ENCODE measurements around the gene TRMU. TPM values are rescaled to one million over a fixed set of nuclear protein-coding genes. Genes with fewer than 3 reads are reported as not detected.

Gene TRMU
- total RNA-seq, 1 donor from 2014 or later, result 70.6 TPM

DNA sequence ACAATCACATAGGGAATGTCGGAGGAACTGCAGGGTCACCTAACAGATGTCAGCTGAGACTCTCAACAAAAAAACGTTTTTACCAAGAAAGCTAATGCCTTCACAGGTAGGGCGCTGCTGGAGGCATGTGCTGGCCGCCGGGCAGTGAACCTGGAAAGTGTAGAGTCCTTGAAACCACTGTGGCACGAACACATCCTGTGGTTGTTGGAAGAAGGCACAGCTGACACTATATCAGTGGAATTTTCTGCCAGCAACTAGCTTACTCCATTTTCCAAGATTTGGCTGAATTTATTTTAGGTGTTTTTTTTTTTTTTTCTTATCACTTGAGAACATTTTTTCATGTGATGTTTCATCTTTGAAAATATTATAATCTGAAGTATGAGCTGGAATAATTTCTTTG lies 14.2 kb downstream of the TRMU start:
- H3K36me3 Mint-ChIP-seq, result peaks cover 33% of the 10 kb centered on the region
- H3K27ac Mint-ChIP-seq, result no peak overlapping the region
- no peaks in the 10 kb centered on the region for H3K4me1 Mint-ChIP-seq
- no peaks in the 10 kb centered on the region for H3K9me3 Mint-ChIP-seq
- no peaks in the 10 kb centered on the region for H3K27me3 Mint-ChIP-seq (ENCODE audit: low read depth)
- TF ChIP-seq, protein P1, sequence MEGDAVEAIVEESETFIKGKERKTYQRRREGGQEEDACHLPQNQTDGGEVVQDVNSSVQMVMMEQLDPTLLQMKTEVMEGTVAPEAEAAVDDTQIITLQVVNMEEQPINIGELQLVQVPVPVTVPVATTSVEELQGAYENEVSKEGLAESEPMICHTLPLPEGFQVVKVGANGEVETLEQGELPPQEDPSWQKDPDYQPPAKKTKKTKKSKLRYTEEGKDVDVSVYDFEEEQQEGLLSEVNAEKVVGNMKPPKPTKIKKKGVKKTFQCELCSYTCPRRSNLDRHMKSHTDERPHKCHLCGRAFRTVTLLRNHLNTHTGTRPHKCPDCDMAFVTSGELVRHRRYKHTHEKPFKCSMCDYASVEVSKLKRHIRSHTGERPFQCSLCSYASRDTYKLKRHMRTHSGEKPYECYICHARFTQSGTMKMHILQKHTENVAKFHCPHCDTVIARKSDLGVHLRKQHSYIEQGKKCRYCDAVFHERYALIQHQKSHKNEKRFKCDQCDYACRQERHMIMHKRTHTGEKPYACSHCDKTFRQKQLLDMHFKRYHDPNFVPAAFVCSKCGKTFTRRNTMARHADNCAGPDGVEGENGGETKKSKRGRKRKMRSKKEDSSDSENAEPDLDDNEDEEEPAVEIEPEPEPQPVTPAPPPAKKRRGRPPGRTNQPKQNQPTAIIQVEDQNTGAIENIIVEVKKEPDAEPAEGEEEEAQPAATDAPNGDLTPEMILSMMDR (IDR thresholded peaks at IDR 0.05; ENCODE audit: unreplicated experiment), result no peak
- H3K4me3 Mint-ChIP-seq, result no peak overlapping the region
- no peak for DNase-seq (ENCODE audit: low spot score in 2 of 2, unreplicated experiment in 2 of 2)

DNA sequence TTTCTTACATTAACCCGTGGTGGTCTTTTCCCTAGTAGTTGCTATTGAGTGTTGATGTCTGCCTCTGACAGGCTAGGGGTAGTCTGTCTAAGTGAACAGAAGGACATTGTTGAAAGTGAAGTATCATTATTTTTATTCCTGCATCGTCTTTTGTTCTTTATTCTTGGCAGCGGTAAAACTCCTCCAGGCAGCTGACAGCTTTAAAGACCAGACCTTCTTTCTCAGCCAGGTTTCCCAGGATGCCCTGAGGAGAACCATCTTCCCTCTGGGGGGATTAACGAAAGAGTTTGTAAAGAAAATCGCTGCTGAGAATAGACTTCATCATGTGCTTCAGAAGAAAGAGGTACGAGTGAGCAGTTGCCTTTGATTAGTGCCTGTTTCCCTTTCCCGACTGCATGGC lies 14.6 kb downstream of the TRMU start:
- TF ChIP-seq, protein P1 (IDR thresholded peaks at IDR 0.05; ENCODE audit: unreplicated experiment), result no peak
- H3K27me3 Mint-ChIP-seq (ENCODE audit: low read depth), result no peaks in the 10 kb centered on the region
- DNase-seq (ENCODE audit: low spot score in 2 of 2, unreplicated experiment in 2 of 2), result no peak
- no peaks in the 10 kb centered on the region for H3K9me3 Mint-ChIP-seq
- no peak overlapping the region for H3K27ac Mint-ChIP-seq
- no peak overlapping the region for H3K4me3 Mint-ChIP-seq
- peaks cover 33% of the 10 kb centered on the region for H3K36me3 Mint-ChIP-seq
- no peaks in the 10 kb centered on the region for H3K4me1 Mint-ChIP-seq

DNA sequence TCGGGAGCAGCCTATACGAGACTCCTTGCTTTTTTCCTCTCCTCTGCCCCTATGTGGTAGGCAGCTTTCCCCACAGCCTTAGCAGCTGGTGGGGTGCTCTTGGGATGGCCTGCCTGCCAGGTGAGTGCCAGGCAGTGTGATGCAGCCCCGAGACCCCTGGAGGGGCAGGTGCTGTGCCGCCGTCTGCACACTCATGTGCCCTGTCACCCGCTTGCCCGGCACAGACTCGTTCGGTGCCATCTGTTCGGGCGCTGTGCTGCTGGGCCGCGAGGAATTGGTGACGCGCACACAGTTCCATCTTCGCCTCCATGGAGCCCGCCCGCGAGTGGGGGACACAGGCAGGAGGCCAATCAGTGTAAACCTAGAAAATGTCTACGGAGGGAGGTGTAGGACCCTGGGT lies 15.1 kb downstream of the TRMU start:
- Mint-ChIP-seq H3K27me3 (ENCODE audit: low read depth) (no peaks in the 10 kb centered on the region), H3K4me1 (peaks cover 2% of the 10 kb centered on the region), H3K4me3 (no peak overlapping the region), H3K36me3 (peaks cover 35% of the 10 kb centered on the region), H3K9me3 (no peaks in the 10 kb centered on the region), H3K27ac (no peak overlapping the region)
- TF ChIP-seq, protein P1 (IDR thresholded peaks at IDR 0.05; ENCODE audit: unreplicated experiment), result no peak
- DNase-seq (ENCODE audit: low spot score in 2 of 2, unreplicated experiment in 2 of 2), result no peak

DNA sequence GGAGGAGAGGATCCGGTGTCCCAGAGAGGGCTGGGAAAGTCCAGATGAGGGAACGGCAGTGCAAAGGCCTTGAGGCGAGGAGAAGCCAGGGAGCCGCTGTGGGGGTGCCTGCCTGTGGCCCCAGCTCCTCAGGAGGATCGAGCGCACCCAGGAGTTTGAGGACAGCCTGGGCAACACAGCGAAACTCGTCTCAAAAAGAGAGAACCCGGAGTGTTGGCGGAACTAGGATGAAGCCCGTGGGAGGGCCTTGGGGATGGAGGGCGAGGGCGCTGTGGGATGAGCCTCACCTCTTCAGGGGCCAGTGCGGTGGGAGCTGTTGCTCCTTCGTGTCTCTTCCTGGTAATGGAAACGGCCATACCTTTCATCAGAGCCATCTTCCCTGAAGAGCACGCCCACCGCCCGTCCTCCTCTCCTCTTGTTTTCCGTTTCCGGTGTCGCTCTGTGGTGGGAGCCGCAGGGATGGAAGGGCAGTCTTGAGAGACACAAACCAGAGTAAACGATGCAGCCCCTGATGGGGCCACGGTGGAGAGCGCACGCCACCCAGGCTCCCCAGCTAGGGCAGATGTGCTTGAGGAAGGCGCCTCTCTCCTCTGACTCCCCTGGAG lies 15.7 kb downstream of the TRMU start:
- Mint-ChIP-seq H3K27ac (no peak overlapping the region), H3K36me3 (peaks cover 29% of the 10 kb centered on the region), H3K9me3 (no peaks in the 10 kb centered on the region), H3K27me3 (ENCODE audit: low read depth) (no peaks in the 10 kb centered on the region), H3K4me1 (peaks cover 2% of the 10 kb centered on the region), H3K4me3 (no peak overlapping the region)
- no peak for DNase-seq (ENCODE audit: low spot score in 2 of 2, unreplicated experiment in 2 of 2)
- TF ChIP-seq, protein P1 (IDR thresholded peaks at IDR 0.05; ENCODE audit: unreplicated experiment), result no peak

DNA sequence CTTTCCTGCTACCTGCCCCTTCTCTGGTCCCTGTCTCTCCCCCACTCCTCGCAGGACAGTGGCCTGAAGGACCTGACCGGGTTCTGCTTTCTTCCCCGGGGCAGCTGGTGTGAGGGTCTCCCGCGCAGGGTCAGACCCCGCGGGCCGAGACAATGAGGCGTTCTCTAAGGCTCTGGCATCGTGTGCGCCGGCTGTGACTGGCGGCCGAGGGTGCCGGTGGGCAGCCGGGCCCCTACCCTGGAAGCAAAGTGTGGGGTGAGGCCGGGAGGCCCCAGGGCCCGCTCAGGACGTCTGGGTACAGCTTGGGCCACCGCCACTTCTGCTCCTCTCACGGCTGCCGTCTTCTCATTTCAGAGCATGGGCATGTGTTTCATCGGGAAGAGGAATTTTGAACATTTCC lies 16.3 kb downstream of the TRMU start:
- no peak overlapping the region for H3K27ac Mint-ChIP-seq
- H3K4me1 Mint-ChIP-seq, result peaks cover 2% of the 10 kb centered on the region

More for the DNA sequence above, 16.3 kb downstream of the TRMU start:
- Mint-ChIP-seq H3K9me3 (no peaks in the 10 kb centered on the region), H3K27me3 (ENCODE audit: low read depth) (no peaks in the 10 kb centered on the region), H3K36me3 (peaks cover 24% of the 10 kb centered on the region), H3K4me3 (no peak overlapping the region)
- DNase-seq (ENCODE audit: low spot score in 2 of 2, unreplicated experiment in 2 of 2), result no peak
- TF ChIP-seq, protein P1 (IDR thresholded peaks at IDR 0.05; ENCODE audit: unreplicated experiment), result no peak

Data from mesothelial cell of epicardium (in vitro differentiated cells).